CD14-positive monocyte (primary cell): Measurements from ENCODE around the gene DCLK3. TPM values are rescaled to one million over a fixed set of nuclear protein-coding genes. Genes with fewer than 3 reads are reported as not detected.

ENCODE experiments used
- DNase-seq, 3 donors: peaks; one replicate each; pipeline ENCODE4 v3.0.0-alpha.2; 2011 to 2022
- H2AFZ ChIP-seq: 2 replicates; pipeline ENCODE4 v1.6.0; 2012; ENCODE audit warnings: mild to moderate bottlenecking, low read depth, low read length, inconsistent platforms; ENCODE audit not compliant: insufficient read depth, poor library complexity, severe bottlenecking
- H3K27ac ChIP-seq, 2 donors: 1 replicate in 1 of 2; 2 replicates in 1 of 2; pipeline ENCODE4 v1.5.1; 2012 to 2013; ENCODE audit warnings: low read length in 2 of 2, control low read depth in 1 of 2, inconsistent platforms in 1 of 2, low read depth in 1 of 2, mild to moderate bottlenecking in 1 of 2
- H3K27me3 ChIP-seq, 2 donors: one replicate each; pipeline versions ENCODE4 v1.6.0 to v1.6.1; 2011 to 2013; ENCODE audit warnings: low read length in 2 of 2; ENCODE audit not compliant: control insufficient read depth in 2 of 2, insufficient read depth in 2 of 2
- H3K36me3 ChIP-seq, 2 donors: replicated peaks in 1 of 2; 1 replicate in 1 of 2; 2 replicates in 1 of 2; pipeline versions ENCODE4 v1.5.1 to v1.6.1; 2012 to 2013; ENCODE audit warnings: low read length in 2 of 2, control low read depth in 1 of 2, inconsistent platforms in 1 of 2, mild to moderate bottlenecking in 1 of 2; ENCODE audit not compliant: insufficient read depth in 2 of 2, control insufficient read depth in 1 of 2
- H3K4me1 ChIP-seq, 2 donors: 1 replicate in 1 of 2; 2 replicates in 1 of 2; pipeline versions ENCODE4 v1.5.1 to v1.6.1; 2012 to 2013; ENCODE audit warnings: low read length in 2 of 2, control low read depth in 1 of 2, inconsistent platforms in 1 of 2, mild to moderate bottlenecking in 1 of 2, moderate library complexity in 1 of 2; ENCODE audit not compliant: insufficient read depth in 2 of 2, control insufficient read depth in 1 of 2
- H3K4me2 ChIP-seq: replicated peaks from 2 replicates; pipeline ENCODE3; 2012; ENCODE audit warnings: low read length, moderate library complexity, mild to moderate bottlenecking; ENCODE audit not compliant: poor library complexity, severe bottlenecking; ENCODE audit errors: extremely low read depth
- H3K4me3 ChIP-seq, 3 experiments: fragments of 200-600 bp in 1 of 3; sonication (generic) in 1 of 3; replicated peaks in 1 of 3; 1 replicate in 2 of 3; 2 replicates in 1 of 3; pipeline ENCODE4 v1.5.1; 2011 to 2013; ENCODE audit warnings: low read length in 3 of 3, mild to moderate bottlenecking in 3 of 3, control low read depth in 2 of 3, low read depth in 2 of 3, inconsistent platforms in 1 of 3, moderate library complexity in 1 of 3
- H3K79me2 ChIP-seq: 2 replicates; pipeline ENCODE4 v1.6.0; 2012; ENCODE audit warnings: mild to moderate bottlenecking, control low read depth, inconsistent platforms, low read length, moderate library complexity; ENCODE audit not compliant: insufficient read depth
- H3K9ac ChIP-seq: 2 replicates; pipeline ENCODE4 v1.6.0; 2017; ENCODE audit warnings: low read length, mild to moderate bottlenecking; ENCODE audit not compliant: insufficient read depth, poor library complexity, severe bottlenecking
- H3K9me3 ChIP-seq, 2 donors: replicated peaks in 1 of 2; 1 replicate in 1 of 2; 2 replicates in 1 of 2; pipeline versions ENCODE4 v1.5.1 to v1.6.1; 2012 to 2013; ENCODE audit warnings: low read length in 2 of 2, control low read depth in 1 of 2; ENCODE audit not compliant: control insufficient read depth in 1 of 2, insufficient read depth in 1 of 2
- H4K20me1 ChIP-seq: 2 replicates; pipeline ENCODE4 v1.6.0; 2012; ENCODE audit warnings: mild to moderate bottlenecking, low read length, control low read depth, moderate library complexity; ENCODE audit not compliant: insufficient read depth
- H3K27ac Mint-ChIP-seq, 7 donors: one replicate each; pipeline ENCODE4 v1.8.0; 2020; ENCODE audit warnings: mild to moderate bottlenecking in 7 of 7, mixed read lengths in 7 of 7, moderate library complexity in 6 of 7, inconsistent platforms in 2 of 7
- H3K27me3 Mint-ChIP-seq, 3 donors: one replicate each; pipeline ENCODE4 v1.8.0; 2021 to 2022; ENCODE audit warnings: low read depth in 3 of 3, mild to moderate bottlenecking in 3 of 3, mixed read lengths in 3 of 3, moderate library complexity in 3 of 3, inconsistent platforms in 1 of 3
- H3K36me3 Mint-ChIP-seq, 2 donors: one replicate each; pipeline ENCODE4 v1.8.0; 2020; ENCODE audit warnings: mixed read lengths in 2 of 2, inconsistent platforms in 1 of 2, mild to moderate bottlenecking in 1 of 2
- H3K4me1 Mint-ChIP-seq: one replicate; pipeline ENCODE4 v1.8.0; 2020; ENCODE audit warnings: mild to moderate bottlenecking, mixed read lengths
- H3K4me3 Mint-ChIP-seq, 2 donors: one replicate each; pipeline ENCODE4 v1.8.0; 2020; ENCODE audit warnings: mild to moderate bottlenecking in 2 of 2, mixed read lengths in 2 of 2, moderate library complexity in 1 of 2
- H3K9me3 Mint-ChIP-seq, 7 donors: one replicate each; pipeline ENCODE4 v1.8.0; 2020 to 2022; ENCODE audit warnings: mixed read lengths in 7 of 7, mild to moderate bottlenecking in 6 of 7, moderate library complexity in 6 of 7, inconsistent platforms in 2 of 7
- CTCF ChIP-seq: fragments of 200-600 bp; IDR thresholded peaks from one replicate; pipeline ENCODE4 v1.8.0; 2022; ENCODE audit warnings: antibody characterized with exemption, mild to moderate bottlenecking
- WGBS: methylation state at CpG from one replicate; pipeline ENCODE4 v1.1.5; 2013; ENCODE audit warnings: missing lambda C conversion rate; ENCODE audit not compliant: insufficient coverage; 5-methylcytosine and 5-hydroxymethylcytosine counted together
- intact Hi-C, 2 donors: fragments of 100-400 bp; cut with micrococcal nuclease; formaldehyde crosslinking; loops; one replicate each; pipeline versions ENCODE4 v1.15.0 to v1.15.1; 2023
- polyA plus RNA-seq, 3 donors: library from polyadenylated mRNA; depleted of rRNA in 1 of 3; unstranded in 2 of 3; stranded (reverse) in 1 of 3; fragments of 300-500 nt in 2 of 3; fragments of >200 nt in 1 of 3; fragmentation: Illumina TruSeq in 2 of 3; gene quantifications; 1 replicate in 2 of 3; 2 replicates in 1 of 3; pipeline ENCODE4 v1.2.3, GENCODE V29; 2012 to 2021

DCLK3 gene
- polyA plus RNA-seq, 3 donors, result not detected

DNA sequence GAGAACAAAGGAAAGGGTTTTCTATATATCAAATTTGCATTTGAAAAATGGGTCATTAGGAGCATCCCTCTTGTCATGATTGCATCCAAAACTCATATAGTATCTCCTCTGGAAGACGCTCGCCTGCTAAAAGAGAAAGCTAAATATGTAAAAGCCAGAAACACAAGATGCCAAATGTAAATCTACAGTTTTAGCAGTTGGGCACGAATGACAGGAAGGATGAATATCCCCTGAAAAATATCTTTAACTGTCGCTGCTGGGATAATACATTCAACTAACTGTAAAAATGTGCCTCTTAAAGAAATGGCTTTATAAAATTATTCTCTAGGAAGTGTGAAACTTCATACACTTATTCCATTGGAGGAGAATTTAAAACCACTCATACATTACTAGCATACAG, 101.7 kb downstream of the DCLK3 start:
- no peaks in the 10 kb centered on the region for H3K79me2 ChIP-seq
- no peaks in the 10 kb centered on the region for H4K20me1 ChIP-seq
- H3K4me3 ChIP-seq, result no peak overlapping the region
- no peak overlapping the region for H2AFZ ChIP-seq
- no CpG with 5 or more reads among the region's 4 CpGs for WGBS
- Mint-ChIP-seq H3K9me3 (peaks cover 7 to 23% (median 17%) of the 10 kb centered on the region in 7 donors), H3K36me3 (no peaks in the 10 kb centered on the region), H3K4me1 (no peaks in the 10 kb centered on the region), H3K27me3 (peaks cover 0 to 4% (median 0%) of the 10 kb centered on the region in 3 donors), H3K4me3 (no peak overlapping the region), H3K27ac (no peak overlapping the region)
- H3K27ac ChIP-seq, result no peak overlapping the region
- peaks cover 0 to 11% of the 10 kb centered on the region in 2 donors for H3K9me3 ChIP-seq
- intact Hi-C loops, result no loop called here
- no peaks in the 10 kb centered on the region for H3K4me1 ChIP-seq
- no peak overlapping the region for H3K4me2 ChIP-seq
- no peaks in the 10 kb centered on the region for H3K36me3 ChIP-seq
- TF ChIP-seq CTCF, result no peak
- no peak overlapping the region for H3K9ac ChIP-seq
- no peak for DNase-seq
- no peaks in the 10 kb centered on the region for H3K27me3 ChIP-seq

Other genes with a start within 250 kb of the DCLK3 start
- 1 to 10 TPM; 2.8 to 6.3 (median 5.8) TPM for gene TRANK1, start 180.5 kb upstream of the DCLK3 start, polyA plus RNA-seq
- gene EPM2AIP1, start 228.6 kb upstream of the DCLK3 start, polyA plus RNA-seq, result 10 to 100 TPM in 1 of 3 donors, 1 to 10 TPM in 2; 3.6 to 11.3 (median 5.8) TPM
- gene MLH1, start 229.0 kb upstream of the DCLK3 start, polyA plus RNA-seq, result 10 to 100 TPM; 13.7 to 19.7 (median 18.5) TPM